Left cardiac atrium (tissue), 4 donors: ENCODE data around the gene TFAP2A. TPM values are rescaled to one million over a fixed set of nuclear protein-coding genes. Genes with fewer than 3 reads are reported as not detected.

Source experiments
- ATAC-seq, 2 donors: fragments of 200-7000 bp; cut with Tn5 transposase; one replicate each; pipeline ENCODE4 v1.9.1; 2020; ENCODE audit warnings: mild to moderate bottlenecking in 2 of 2, moderate library complexity in 2 of 2
- DNase-seq: peaks from one replicate; pipeline ENCODE4 v3.0.0-alpha.2; 2020
- intact Hi-C, 2 donors: fragments of 100-400 bp; cut with DNase I; formaldehyde crosslinking; loops; one replicate each; pipeline versions ENCODE4 v1.14.1 to v1.15.1; 2022 to 2023
- microRNA-seq, 2 donors: library from miRNA; unstranded; fragments of <30 nt; microRNA quantifications; one replicate each; pipeline ENCODE4 v1.2.0, GENCODE V29; 2020
- total RNA-seq, 2 donors: library from RNA; stranded (reverse); fragmentation: NEBNext Ultra II Directional; extraction: Animal tissue kit (Norgen Biotek cat#: 25700); gene quantifications; one replicate each; pipeline ENCODE4 v1.2.1, GENCODE V29; 2021
- donor health status: DM: no; HTN: yes; CAD: no.
- donor health status: DM: no; HTN: yes; CAD: no; lungs with severe emphysema.
- donor health status: DM: yes; HTN: yes; CAD: no.
- donor health status: Dilated cardiomyopathy.

TFAP2A gene
- total RNA-seq, 2 donors from 2014 or later: 0.44 to 0.79 TPM

- ATAC-seq (no peak), DNase-seq (no peak)
- intact Hi-C loops: no loop called here
Measured at GRCh38 chr6:10362300-10362699, 52.6 kb downstream of the TFAP2A start.

- intact Hi-C loops: no loop called here
- no peak for DNase-seq
Measured at GRCh38 chr6:10361428-10361827, 53.4 kb downstream of the TFAP2A start.

GRCh38 chr6:10359581-10359980 lies 55.3 kb downstream of the TFAP2A start:
- ATAC-seq (no peak), DNase-seq (no peak)
- intact Hi-C loops: no loop called here

More at GRCh38 chr6:10361428-10361827, 53.4 kb downstream of the TFAP2A start:
- no peak for ATAC-seq

- DNase-seq (no peak), ATAC-seq (no peak)
- intact Hi-C loops: no loop called here
Measured at GRCh38 chr6:10355115-10355702, 59.7 kb downstream of the TFAP2A start.

GRCh38 chr6:10351791-10352190 lies 63.1 kb downstream of the TFAP2A start:
- ATAC-seq (no peak), DNase-seq (no peak)
- intact Hi-C loops: no loop called here

GRCh38 chr6:10350720-10351119 lies 64.2 kb downstream of the TFAP2A start:
- ATAC-seq: no peak
- intact Hi-C loops: no loop called here
- DNase-seq: no peak

- ATAC-seq (no peak), DNase-seq (no peak)
- intact Hi-C loops: no loop called here
Measured at GRCh38 chr6:10347561-10348327, 67.1 kb downstream of the TFAP2A start.

Small RNA genes within 50 kb of the gene (microRNA-seq; reads per million reads assigned to microRNA genes)
- gene MIR5689: 0 reads per million in 2 donors

Other genes starting within 250 kb of the TFAP2A start
- gene GCNT2, start 106.3 kb upstream of the TFAP2A start, total RNA-seq: 1 to 10 TPM; 3.5 to 4.1 TPM